ENCODE results near the gene CAMLG. TPM values are rescaled to one million over a fixed set of nuclear protein-coding genes. Genes with fewer than 3 reads are reported as not detected.
"Not testable (repeated sequence)": the region's sequence is repeated elsewhere in the genome, so short reads cannot be mapped to it uniquely, and the experiment has no call there.

Gene CAMLG
- total RNA-seq, 2 donors from 2014 or later: 26.4 to 31.3 TPM

- no peak for TF ChIP-seq POLR2AphosphoS5 (IDR thresholded peaks at IDR 0.05)
- TF ChIP-seq CTCF (IDR thresholded peaks at IDR 0.05): no peak
- TF ChIP-seq POLR2A (IDR thresholded peaks at IDR 0.05): no peak
- peak overlapping the region in 1 of 2 donors; percentile 25 for H3K27ac ChIP-seq
- peaks cover 8% of the 10 kb centered on the region for H3K4me1 ChIP-seq (replicated peaks)
- H3K4me3 ChIP-seq: peak overlapping the region; percentile 70 to 79
- H3K27me3 ChIP-seq (replicated peaks; ENCODE audit: insufficient read depth): no peaks in the 10 kb centered on the region
- no peak for DNase-seq (ENCODE audit: low spot score)
- no peaks in the 10 kb centered on the region for H3K9me3 ChIP-seq
- no peaks in the 10 kb centered on the region for H3K36me3 ChIP-seq
- 20% methylated on average over 9 of the region's 9 CpGs for WGBS
- intact Hi-C loops (cut with DNase I): no loop called here
These were observed 19.8 kb downstream of the CAMLG start for GRCh38 chr5:134758176-134758503.

DNA sequence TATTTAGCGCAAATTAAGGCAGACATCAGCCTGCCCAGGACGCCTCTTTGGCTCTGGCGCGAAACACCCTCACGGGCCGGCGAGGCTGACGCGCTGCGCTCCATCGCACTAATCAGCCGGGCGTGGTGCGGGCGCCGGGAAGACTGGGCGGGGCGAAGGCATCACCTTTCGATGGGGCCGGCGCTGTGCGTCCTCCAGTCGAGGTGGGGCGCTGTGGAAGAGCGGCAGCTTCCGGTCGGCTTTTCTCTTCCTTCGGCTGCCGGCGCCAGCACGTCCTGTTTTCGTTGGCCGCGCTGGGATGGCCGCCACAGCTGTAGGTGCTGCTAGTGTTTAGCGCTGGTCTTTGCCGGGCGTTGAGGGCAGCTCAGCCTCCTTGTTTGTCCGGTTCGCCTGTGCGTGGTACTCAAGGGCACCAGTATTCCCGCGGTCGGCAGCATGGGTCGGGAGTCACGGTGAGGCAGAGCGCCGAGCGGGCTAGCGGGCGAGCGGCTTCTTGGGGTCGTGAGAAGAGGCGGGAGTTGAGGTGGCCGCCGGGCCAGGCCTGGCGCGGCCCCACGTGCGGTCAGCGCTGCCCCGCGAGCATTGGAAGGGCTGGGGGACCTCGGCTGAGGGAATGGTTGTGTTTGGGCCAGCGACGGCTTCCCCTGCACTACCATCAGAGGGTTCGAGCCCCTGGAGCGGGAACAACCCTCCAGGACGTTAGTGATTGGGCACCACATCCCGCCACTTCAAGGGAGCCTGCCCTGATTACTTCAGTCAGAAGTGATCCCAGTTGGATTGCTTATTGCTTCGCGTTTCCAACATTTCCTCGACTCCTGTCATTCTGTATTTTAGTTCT, 20.4 kb downstream of the CAMLG start, which contains the start of gene DDX46:
Gene DDX46 (plus strand): TSS at position 276 of the 838 bp plus-strand sequence. CDS start 160 bp downstream, at position 436.
- TF ChIP-seq CTCF (IDR thresholded peaks at IDR 0.05) (peak; percentile 28 to 83 (median 76)), POLR2A (IDR thresholded peaks at IDR 0.05) (peak; percentile 31), POLR2AphosphoS5 (IDR thresholded peaks at IDR 0.05) (peak; percentile 94)
- no peaks in the 10 kb centered on the region for H3K36me3 ChIP-seq
- peak; percentile 89 for DNase-seq (ENCODE audit: low spot score)
- peak within 1 kb of the TSS; percentile 25 to 52 for H3K27ac ChIP-seq
- peak within 1 kb of the TSS; percentile 70 to 79 for H3K4me3 ChIP-seq
- no peaks in the 10 kb centered on the region for H3K27me3 ChIP-seq (replicated peaks; ENCODE audit: insufficient read depth)
- intact Hi-C loops (cut with DNase I): no loop called here
- H3K9me3 ChIP-seq: no peaks in the 10 kb centered on the region
- under 1% methylated on average over 64 of the region's 73 CpGs for WGBS
- H3K4me1 ChIP-seq (replicated peaks): peaks cover 8% of the 10 kb centered on the region

DNA sequence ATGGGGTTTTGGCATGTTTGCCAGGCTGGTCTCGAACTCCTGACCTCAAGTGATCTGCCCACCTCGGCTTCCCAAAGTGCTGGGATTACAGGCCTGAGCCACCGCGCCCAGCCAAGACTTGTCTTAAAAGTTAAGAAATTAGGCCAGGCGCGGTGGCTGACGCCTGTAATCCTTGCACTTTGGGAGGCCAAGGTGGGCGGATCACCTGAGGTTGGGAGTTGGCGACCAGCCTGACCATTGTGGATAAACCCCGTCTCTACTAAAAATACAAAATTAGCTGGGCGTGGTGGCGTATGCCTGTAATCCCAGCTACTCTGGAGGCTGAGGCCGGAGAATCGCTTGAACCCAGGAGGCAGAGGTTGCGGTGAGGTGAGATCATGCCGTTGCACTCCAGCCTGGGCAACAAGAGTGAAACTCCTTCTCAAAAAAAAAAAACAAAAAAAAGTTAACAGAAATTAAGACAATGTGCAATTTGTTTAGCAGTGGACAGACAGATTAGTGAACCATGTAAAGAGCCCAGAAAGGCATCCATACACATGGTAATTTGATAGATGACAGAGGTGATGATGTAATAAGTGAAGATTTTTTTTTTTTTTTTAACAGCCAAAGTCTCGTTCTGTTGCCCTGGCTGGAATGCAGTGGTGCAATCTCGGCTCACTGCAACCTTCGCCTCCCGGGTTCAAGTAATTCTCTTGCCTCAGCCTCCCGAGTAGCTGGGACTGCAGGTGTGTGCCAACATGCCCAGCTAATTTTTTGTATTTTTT, 29.4 kb downstream of the CAMLG start:
- H3K4me3 ChIP-seq; H3K27ac ChIP-seq; DNase-seq (ENCODE audit: low spot score); H3K27me3 ChIP-seq (replicated peaks; ENCODE audit: insufficient read depth); intact Hi-C loops (cut with DNase I); H3K9me3 ChIP-seq; H3K4me1 ChIP-seq (replicated peaks); H3K36me3 ChIP-seq: not testable (repeated sequence)
- 94% methylated on average over 21 of the region's 21 CpGs for WGBS

DNA sequence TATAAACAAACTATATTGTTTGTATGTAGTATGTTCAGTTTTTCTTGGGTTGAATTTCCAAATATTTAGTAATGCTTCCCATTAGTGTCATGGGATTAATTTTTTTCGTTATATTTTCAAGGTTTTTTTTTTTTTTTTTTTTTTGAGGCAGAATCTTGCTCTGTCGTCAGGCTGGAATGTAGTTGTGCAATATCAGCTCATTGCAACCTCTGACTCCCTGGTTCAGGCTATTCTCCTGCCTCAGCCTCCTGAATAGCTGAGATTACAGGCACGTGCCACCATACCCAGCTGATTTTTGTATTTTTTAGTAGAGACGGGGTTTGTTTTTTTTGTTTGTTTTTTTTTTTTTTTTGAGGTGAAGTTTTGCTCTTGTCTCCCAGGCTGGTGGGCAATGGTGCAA, 30.9 kb downstream of the CAMLG start:
- whole genome bisulfite sequencing: 77% methylated on average over 4 of the region's 4 CpGs
- no peak for DNase-seq (ENCODE audit: low spot score)
- H3K4me1 ChIP-seq (replicated peaks): no peaks in the 10 kb centered on the region
- H3K9me3 ChIP-seq: no peaks in the 10 kb centered on the region
- intact Hi-C loops (cut with DNase I): no loop called here
- H3K27ac ChIP-seq: no peak overlapping the region
- TF ChIP-seq CTCF (IDR thresholded peaks at IDR 0.05) (no peak), POLR2A (IDR thresholded peaks at IDR 0.05) (no peak), POLR2AphosphoS5 (IDR thresholded peaks at IDR 0.05) (no peak)
- no peaks in the 10 kb centered on the region for H3K27me3 ChIP-seq (replicated peaks; ENCODE audit: insufficient read depth)
- H3K36me3 ChIP-seq: no peaks in the 10 kb centered on the region
- no peak overlapping the region for H3K4me3 ChIP-seq

DNA sequence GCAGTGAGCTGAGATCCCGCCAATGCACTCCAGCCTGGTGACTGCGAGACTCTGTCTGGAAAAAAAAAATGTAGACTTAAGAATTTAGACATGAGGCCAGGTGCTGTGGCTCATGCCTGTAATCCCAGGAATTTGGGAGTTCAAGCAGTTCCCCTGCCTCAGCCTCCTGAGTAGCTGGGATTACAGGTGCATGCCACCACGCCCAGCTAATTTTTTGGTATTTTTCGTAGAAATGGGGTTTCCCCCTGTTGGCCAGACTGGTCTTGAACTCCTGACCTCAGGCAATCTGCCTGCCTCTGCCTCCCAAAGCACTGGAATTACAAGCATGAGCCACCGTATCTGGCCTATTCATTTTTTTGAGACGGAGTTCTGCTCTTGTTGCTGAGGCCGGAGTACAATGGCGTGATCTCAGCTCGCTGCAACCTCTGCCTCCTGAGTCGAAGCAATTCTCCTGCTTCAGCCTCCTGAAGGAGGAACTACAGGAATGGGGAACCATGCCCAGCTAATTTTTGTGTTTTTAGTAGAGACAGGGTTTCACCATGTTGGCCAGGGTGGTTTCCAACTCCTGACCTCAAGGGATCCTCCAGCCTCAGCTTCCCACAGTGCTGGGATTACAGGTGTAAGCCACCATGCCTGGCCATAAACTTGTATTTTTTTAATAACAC, 34.2 kb downstream of the CAMLG start:
- H3K36me3 ChIP-seq: no peaks in the 10 kb centered on the region
- no peak overlapping the region for H3K4me3 ChIP-seq
- H3K27ac ChIP-seq: no peak overlapping the region
- WGBS: 86% methylated on average over 10 of the region's 10 CpGs
- intact Hi-C loops (cut with DNase I): no loop called here
- no peak for DNase-seq (ENCODE audit: low spot score)
- H3K27me3 ChIP-seq (replicated peaks; ENCODE audit: insufficient read depth): no peaks in the 10 kb centered on the region
- TF ChIP-seq POLR2A (IDR thresholded peaks at IDR 0.05) (no peak), POLR2AphosphoS5 (IDR thresholded peaks at IDR 0.05) (no peak), CTCF (IDR thresholded peaks at IDR 0.05) (no peak)
- H3K9me3 ChIP-seq: no peaks in the 10 kb centered on the region
- no peaks in the 10 kb centered on the region for H3K4me1 ChIP-seq (replicated peaks)
